Measurements from ENCODE around the gene UIMC1. TPM values are rescaled to one million over a fixed set of nuclear protein-coding genes. Genes with fewer than 3 reads are reported as not detected.

UIMC1 gene
- total RNA-seq, 1 donor from 2014 or later, result 42.2 TPM

- Histone ChIP-seq H3K4me3 (no peak overlapping the region), H3K9me3 (no peaks in the 10 kb centered on the region), H3K27ac (no peak overlapping the region), H3K4me1 (no peaks in the 10 kb centered on the region), H3K36me3 (no peaks in the 10 kb centered on the region), H3K27me3 (no peaks in the 10 kb centered on the region)
- TF ChIP-seq POLR2AphosphoS5 (IDR thresholded peaks at IDR 0.05; ENCODE audit: insufficient read depth in 1 of 2, low read depth in 1 of 2) (no peak), POLR2A (IDR thresholded peaks at IDR 0.05) (no peak), CTCF (IDR thresholded peaks at IDR 0.05) (no peak)
- DNase-seq (ENCODE audit: extremely low spot score in 2 of 2), result no peak
- intact Hi-C loops (cut with DNase I), result no loop called here
Measured at GRCh38 chr5:176869501-176870109, 137.0 kb downstream of the UIMC1 start.

- no peak for DNase-seq (ENCODE audit: extremely low spot score in 2 of 2)
- H3K4me3 ChIP-seq, result no peak overlapping the region
- intact Hi-C loops (cut with DNase I), result no loop called here
- H3K27me3 ChIP-seq, result no peaks in the 10 kb centered on the region
- TF ChIP-seq POLR2AphosphoS5 (IDR thresholded peaks at IDR 0.05; ENCODE audit: insufficient read depth in 1 of 2, low read depth in 1 of 2), result no peak
- H3K9me3 ChIP-seq, result no peaks in the 10 kb centered on the region
- no peaks in the 10 kb centered on the region for H3K4me1 ChIP-seq
- no peak overlapping the region for H3K27ac ChIP-seq
- no peaks in the 10 kb centered on the region for H3K36me3 ChIP-seq
Measured at GRCh38 chr5:176868731-176869130, 137.8 kb downstream of the UIMC1 start.

- no peaks in the 10 kb centered on the region for H3K36me3 ChIP-seq
- intact Hi-C loops (cut with DNase I), result no loop called here
- no peak for DNase-seq (ENCODE audit: extremely low spot score in 2 of 2)
- no peaks in the 10 kb centered on the region for H3K27me3 ChIP-seq
- no peak for TF ChIP-seq POLR2AphosphoS5 (IDR thresholded peaks at IDR 0.05; ENCODE audit: insufficient read depth in 1 of 2, low read depth in 1 of 2)
- H3K9me3 ChIP-seq, result no peaks in the 10 kb centered on the region
- no peak overlapping the region for H3K4me3 ChIP-seq
- no peak overlapping the region for H3K27ac ChIP-seq
- no peaks in the 10 kb centered on the region for H3K4me1 ChIP-seq
Measured at GRCh38 chr5:176868126-176868525, 138.5 kb downstream of the UIMC1 start.

- Histone ChIP-seq H3K27ac (no peak overlapping the region), H3K9me3 (no peaks in the 10 kb centered on the region), H3K4me1 (no peaks in the 10 kb centered on the region), H3K4me3 (no peak overlapping the region), H3K27me3 (no peaks in the 10 kb centered on the region), H3K36me3 (no peaks in the 10 kb centered on the region)
- no peak for DNase-seq (ENCODE audit: extremely low spot score in 2 of 2)
- TF ChIP-seq CTCF (IDR thresholded peaks at IDR 0.05) (no peak), POLR2AphosphoS5 (IDR thresholded peaks at IDR 0.05; ENCODE audit: insufficient read depth in 1 of 2, low read depth in 1 of 2) (no peak), POLR2A (IDR thresholded peaks at IDR 0.05) (no peak)
- intact Hi-C loops (cut with DNase I), result no loop called here
Measured at GRCh38 chr5:176866707-176867310, 139.8 kb downstream of the UIMC1 start.

GRCh38 chr5:176865964-176866363, 140.6 kb downstream of the UIMC1 start:
- Histone ChIP-seq H3K36me3 (no peaks in the 10 kb centered on the region), H3K4me1 (no peaks in the 10 kb centered on the region), H3K4me3 (no peak overlapping the region), H3K27me3 (no peaks in the 10 kb centered on the region), H3K27ac (no peak overlapping the region), H3K9me3 (no peaks in the 10 kb centered on the region)
- DNase-seq (ENCODE audit: extremely low spot score in 2 of 2), result no peak
- intact Hi-C loops (cut with DNase I), result no loop called here
- TF ChIP-seq CTCF (IDR thresholded peaks at IDR 0.05), result no peak
- TF ChIP-seq POLR2A (IDR thresholded peaks at IDR 0.05), result no peak
- TF ChIP-seq POLR2AphosphoS5 (IDR thresholded peaks at IDR 0.05; ENCODE audit: insufficient read depth in 1 of 2, low read depth in 1 of 2), result no peak

GRCh38 chr5:176864755-176865154, 141.8 kb downstream of the UIMC1 start:
- H3K27me3 ChIP-seq, result no peaks in the 10 kb centered on the region
- intact Hi-C loops (cut with DNase I), result no loop called here
- H3K9me3 ChIP-seq, result no peaks in the 10 kb centered on the region
- TF ChIP-seq CTCF (IDR thresholded peaks at IDR 0.05) (no peak), POLR2AphosphoS5 (IDR thresholded peaks at IDR 0.05; ENCODE audit: insufficient read depth in 1 of 2, low read depth in 1 of 2) (no peak), POLR2A (IDR thresholded peaks at IDR 0.05) (no peak)
- no peaks in the 10 kb centered on the region for H3K4me1 ChIP-seq
- no peak for DNase-seq (ENCODE audit: extremely low spot score in 2 of 2)
- no peak overlapping the region for H3K4me3 ChIP-seq
- H3K27ac ChIP-seq, result no peak overlapping the region
- H3K36me3 ChIP-seq, result no peaks in the 10 kb centered on the region

Measured in vagina (tissue), 2 donors.